ENCODE measurements around the gene HAUS8. TPM values are rescaled to one million over a fixed set of nuclear protein-coding genes. Genes with fewer than 3 reads are reported as not detected.

Gene HAUS8
- total and polyA plus RNA-seq, 2 donors (not counting 3 experiments of a cell fraction or from before 2014, with no cell fraction given): 9.6 to 30.3 TPM

DNA sequence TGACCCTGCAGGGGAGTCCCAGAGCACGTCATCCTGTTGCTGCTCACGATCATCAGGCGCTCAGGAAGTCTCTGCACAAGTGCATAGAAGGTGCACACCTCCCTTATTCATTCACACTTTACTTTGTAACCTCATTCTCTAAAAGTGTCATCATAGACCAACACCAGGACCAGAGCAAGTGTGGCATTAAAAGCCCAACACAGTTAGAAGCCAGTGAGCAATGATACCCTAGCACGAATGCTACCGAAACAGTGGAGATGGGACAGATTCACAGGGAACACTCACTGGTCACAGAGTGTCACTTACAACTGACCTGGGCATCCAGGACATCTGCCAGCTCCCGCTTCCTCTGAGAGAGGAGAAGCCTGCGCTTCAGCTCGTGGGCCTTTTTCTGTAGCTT lies 17.0 kb downstream of the HAUS8 start:
- dilution Hi-C loops (cut with MboI; ENCODE audit: extremely low pct_ligation_motif_present, low sequenced_read_pairs): no loop called here
- no peak overlapping the region for H3K4me2 ChIP-seq (ENCODE audit: insufficient read depth, low read length)
- FAIRE-seq (no peak), DNase-seq (ENCODE audit: low read depth, low spot score) (no peak)
- no peaks in the 10 kb centered on the region for H3K4me1 ChIP-seq (ENCODE audit: control insufficient read depth, extremely low read depth, insufficient read depth, low read length)
- peaks cover 2% of the 10 kb centered on the region for H3K79me2 ChIP-seq (ENCODE audit: control insufficient read depth, insufficient read depth, low read length)
- intact Hi-C loops (cut with micrococcal nuclease): no loop called here
- no peaks in the 10 kb centered on the region for H3K9me1 ChIP-seq (replicated peaks; ENCODE audit: control insufficient read depth, extremely low read depth, insufficient read depth, low read length)
- no peaks in the 10 kb centered on the region for H3K9me3 ChIP-seq (replicated peaks; ENCODE audit: control insufficient read depth, insufficient read depth, low read length)
- H3K4me3 ChIP-seq (replicated peaks in 1 of 3; ENCODE audit: insufficient read depth in 1 of 3, low read depth in 1 of 3, low read length in 3 of 3): no peak overlapping the region
- H4K20me1 ChIP-seq (replicated peaks; ENCODE audit: control insufficient read depth, extremely low read depth, insufficient read depth, low read length): no peaks in the 10 kb centered on the region
- no peak overlapping the region for H2AFZ ChIP-seq (ENCODE audit: low read depth, low read length)
- no peak overlapping the region for H3K27ac ChIP-seq (ENCODE audit: insufficient read depth, low read depth, low read length)
- TF ChIP-seq MYC (IDR thresholded peaks at IDR 0.05; ENCODE audit: low read depth, low read length): no peak
- TF ChIP-seq, protein P1, sequence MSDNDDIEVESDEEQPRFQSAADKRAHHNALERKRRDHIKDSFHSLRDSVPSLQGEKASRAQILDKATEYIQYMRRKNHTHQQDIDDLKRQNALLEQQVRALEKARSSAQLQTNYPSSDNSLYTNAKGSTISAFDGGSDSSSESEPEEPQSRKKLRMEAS (IDR thresholded peaks at IDR 0.05; ENCODE audit: insufficient read depth, insufficient read length): no peak
- no peak for TF ChIP-seq POLR2AphosphoS5 (IDR thresholded peaks at IDR 0.05; ENCODE audit: insufficient read depth, low read depth, low read length)
- TF ChIP-seq GATA2 (IDR thresholded peaks at IDR 0.05; ENCODE audit: insufficient read depth, insufficient read length, low read depth, low read length): no peak
- no peak for TF ChIP-seq POLR2A (IDR thresholded peaks at IDR 0.05; ENCODE audit: low read depth, low read length)
- TF ChIP-seq FOS (IDR thresholded peaks at IDR 0.05; ENCODE audit: borderline replicate concordance, insufficient read depth, low read length): no peak
- H3K27me3 ChIP-seq (ENCODE audit: control insufficient read depth in 2 of 2, insufficient read depth in 2 of 2, low read length in 2 of 2): no peaks in the 10 kb centered on the region
- POLR2A ChIA-PET: no interaction called here
- H3K36me3 ChIP-seq (ENCODE audit: control insufficient read depth in 2 of 2, extremely low read depth in 1 of 2, insufficient read depth in 2 of 2, low read length in 2 of 2): peaks cover 6% of the 10 kb centered on the region in 2 experiments
- no TSS peak for BruUV-seq (replicated peaks)
- CTCF ChIA-PET: interaction anchor here (0.9 to 2.0 kb wide), 2 partner anchors 286 to 344 kb away, joined by 4 to 6 read pairs; no protein-coding TSS in a partner anchor
- H3K9ac ChIP-seq (replicated peaks; ENCODE audit: extremely low read depth, insufficient read depth, low read length): no peak overlapping the region

DNA sequence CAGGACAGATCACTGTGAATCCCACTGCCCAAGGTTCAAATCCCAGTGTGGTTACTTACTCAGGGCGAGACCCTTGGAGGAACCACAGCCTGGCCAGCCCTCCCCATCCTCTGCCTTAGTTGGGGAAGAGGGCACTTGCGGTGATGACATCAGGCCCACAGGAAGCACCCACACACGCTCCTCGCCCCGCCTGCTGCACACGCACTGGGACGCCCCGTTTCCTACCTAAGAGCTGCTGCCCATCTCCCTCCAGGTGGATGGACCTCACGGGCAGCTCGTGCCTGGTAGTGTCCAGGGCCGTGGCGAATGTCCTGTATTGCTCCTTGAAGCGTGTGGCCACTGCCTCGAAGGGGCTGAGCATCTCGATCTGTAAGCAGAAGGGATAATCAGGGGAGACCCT lies 19.6 kb downstream of the HAUS8 start:
- DNase-seq (ENCODE audit: low read depth, low spot score): no peak
- Histone ChIP-seq H3K9me3 (replicated peaks; ENCODE audit: control insufficient read depth, insufficient read depth, low read length) (no peaks in the 10 kb centered on the region), H3K9me1 (replicated peaks; ENCODE audit: control insufficient read depth, extremely low read depth, insufficient read depth, low read length) (no peaks in the 10 kb centered on the region), H3K27me3 (ENCODE audit: control insufficient read depth in 2 of 2, insufficient read depth in 2 of 2, low read length in 2 of 2) (no peaks in the 10 kb centered on the region), H3K4me2 (ENCODE audit: insufficient read depth, low read length) (no peak overlapping the region), H4K20me1 (replicated peaks; ENCODE audit: control insufficient read depth, extremely low read depth, insufficient read depth, low read length) (no peaks in the 10 kb centered on the region), H3K9ac (replicated peaks; ENCODE audit: extremely low read depth, insufficient read depth, low read length) (no peak overlapping the region), H2AFZ (ENCODE audit: low read depth, low read length) (no peak overlapping the region), H3K79me2 (ENCODE audit: control insufficient read depth, insufficient read depth, low read length) (no peaks in the 10 kb centered on the region), H3K36me3 (ENCODE audit: control insufficient read depth in 2 of 2, extremely low read depth in 1 of 2, insufficient read depth in 2 of 2, low read length in 2 of 2) (peaks cover 8% of the 10 kb centered on the region in 2 experiments), H3K27ac (ENCODE audit: insufficient read depth, low read depth, low read length) (no peak overlapping the region), H3K4me1 (ENCODE audit: control insufficient read depth, extremely low read depth, insufficient read depth, low read length) (no peaks in the 10 kb centered on the region), H3K4me3 (replicated peaks in 1 of 3; ENCODE audit: insufficient read depth in 1 of 3, low read depth in 1 of 3, low read length in 3 of 3) (no peak overlapping the region)
- dilution Hi-C loops (cut with MboI; ENCODE audit: extremely low pct_ligation_motif_present, low sequenced_read_pairs) (no loop called here), intact Hi-C loops (cut with micrococcal nuclease) (no loop called here)
- BruUV-seq (replicated peaks): no TSS peak
- ChIA-PET CTCF (interaction anchor here (2.8 kb wide), 1 partner anchor 341 kb away, joined by 13 read pairs; no protein-coding TSS in a partner anchor), POLR2A (no interaction called here)
- TF ChIP-seq, protein P2, sequence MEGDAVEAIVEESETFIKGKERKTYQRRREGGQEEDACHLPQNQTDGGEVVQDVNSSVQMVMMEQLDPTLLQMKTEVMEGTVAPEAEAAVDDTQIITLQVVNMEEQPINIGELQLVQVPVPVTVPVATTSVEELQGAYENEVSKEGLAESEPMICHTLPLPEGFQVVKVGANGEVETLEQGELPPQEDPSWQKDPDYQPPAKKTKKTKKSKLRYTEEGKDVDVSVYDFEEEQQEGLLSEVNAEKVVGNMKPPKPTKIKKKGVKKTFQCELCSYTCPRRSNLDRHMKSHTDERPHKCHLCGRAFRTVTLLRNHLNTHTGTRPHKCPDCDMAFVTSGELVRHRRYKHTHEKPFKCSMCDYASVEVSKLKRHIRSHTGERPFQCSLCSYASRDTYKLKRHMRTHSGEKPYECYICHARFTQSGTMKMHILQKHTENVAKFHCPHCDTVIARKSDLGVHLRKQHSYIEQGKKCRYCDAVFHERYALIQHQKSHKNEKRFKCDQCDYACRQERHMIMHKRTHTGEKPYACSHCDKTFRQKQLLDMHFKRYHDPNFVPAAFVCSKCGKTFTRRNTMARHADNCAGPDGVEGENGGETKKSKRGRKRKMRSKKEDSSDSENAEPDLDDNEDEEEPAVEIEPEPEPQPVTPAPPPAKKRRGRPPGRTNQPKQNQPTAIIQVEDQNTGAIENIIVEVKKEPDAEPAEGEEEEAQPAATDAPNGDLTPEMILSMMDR (IDR thresholded peaks at IDR 0.05; ENCODE audit: extremely low read depth in 1 of 2, insufficient read depth in 1 of 2, low read depth in 1 of 2, low read length in 2 of 2): no peak
- TF ChIP-seq FOS (IDR thresholded peaks at IDR 0.05; ENCODE audit: borderline replicate concordance, insufficient read depth, low read length) (no peak), GATA2 (IDR thresholded peaks at IDR 0.05; ENCODE audit: insufficient read depth, insufficient read length, low read depth, low read length) (no peak), EZH2 (IDR thresholded peaks at IDR 0.05; ENCODE audit: borderline replicate concordance, low read depth, low read length, severe bottlenecking) (no peak), JUN (IDR thresholded peaks at IDR 0.05; ENCODE audit: borderline replicate concordance, insufficient read depth, insufficient read length, low read depth) (no peak), POLR2A (IDR thresholded peaks at IDR 0.05; ENCODE audit: low read depth, low read length) (no peak), POLR2AphosphoS5 (IDR thresholded peaks at IDR 0.05; ENCODE audit: insufficient read depth, low read depth, low read length) (no peak), MYC (IDR thresholded peaks at IDR 0.05; ENCODE audit: low read depth, low read length) (no peak)
- TF ChIP-seq, protein P1 (IDR thresholded peaks at IDR 0.05; ENCODE audit: insufficient read depth, insufficient read length): no peak
- FAIRE-seq: no peak
